GM10847 (cell line): ENCODE results near the gene LCNL1.

Experiments used
- POLR2A ChIP-seq: IDR thresholded peaks from 2 replicates; pipeline ENCODE4 v1.6.1; 2011; ENCODE audit not compliant: insufficient read length; ENCODE audit errors: extremely low read depth

The LCNL1 gene

GRCh38 chr9:136984464-136985026 is 1.8 kb downstream of the LCNL1 start:
- TF ChIP-seq POLR2A = no peak

- no peak for TF ChIP-seq POLR2A
Observed at GRCh38 chr9:136985027-136985602, 2.3 kb downstream of the LCNL1 start.

GRCh38 chr9:136985853-136986252 is 3.1 kb downstream of the LCNL1 start:
- TF ChIP-seq POLR2A = no peak

GRCh38 chr9:136988872-136989271 is 6.1 kb downstream of the LCNL1 start:
- TF ChIP-seq POLR2A = no peak

GRCh38 chr9:136990242-136990911 is 7.6 kb downstream of the LCNL1 start:
- no peak for TF ChIP-seq POLR2A

- peak; percentile 53 for TF ChIP-seq POLR2A
Observed at GRCh38 chr9:136991993-136992818, 9.4 kb downstream of the LCNL1 start, which contains the start of gene PAXX. TSS of gene PAXX (plus strand) at chr9:136992422. CDS start at chr9:136992444, 22 bp downstream.

GRCh38 chr9:136992819-136993369 is 10.1 kb downstream of the LCNL1 start:
- no peak for TF ChIP-seq POLR2A

GRCh38 chr9:136994180-136994887 is 11.5 kb downstream of the LCNL1 start:
- TF ChIP-seq POLR2A = no peak

GRCh38 chr9:136994888-136995230 is 12.1 kb downstream of the LCNL1 start:
- TF ChIP-seq POLR2A = no peak

- no peak for TF ChIP-seq POLR2A
Observed at GRCh38 chr9:136995362-136995761, 12.6 kb downstream of the LCNL1 start.

GRCh38 chr9:136995772-136996311 is 13.0 kb downstream of the LCNL1 start:
- TF ChIP-seq POLR2A = no peak

GRCh38 chr9:136996361-136997292 is 13.8 kb downstream of the LCNL1 start, which contains the start of gene CLIC3:
TSS of gene CLIC3 (minus strand) at chr9:136996568. CDS start at chr9:136996543, 25 bp downstream.
- TF ChIP-seq POLR2A = no peak

GRCh38 chr9:136997371-136997770 is 14.6 kb downstream of the LCNL1 start:
- TF ChIP-seq POLR2A = no peak
